Measurements from ENCODE around the gene DLX1.

DNA sequence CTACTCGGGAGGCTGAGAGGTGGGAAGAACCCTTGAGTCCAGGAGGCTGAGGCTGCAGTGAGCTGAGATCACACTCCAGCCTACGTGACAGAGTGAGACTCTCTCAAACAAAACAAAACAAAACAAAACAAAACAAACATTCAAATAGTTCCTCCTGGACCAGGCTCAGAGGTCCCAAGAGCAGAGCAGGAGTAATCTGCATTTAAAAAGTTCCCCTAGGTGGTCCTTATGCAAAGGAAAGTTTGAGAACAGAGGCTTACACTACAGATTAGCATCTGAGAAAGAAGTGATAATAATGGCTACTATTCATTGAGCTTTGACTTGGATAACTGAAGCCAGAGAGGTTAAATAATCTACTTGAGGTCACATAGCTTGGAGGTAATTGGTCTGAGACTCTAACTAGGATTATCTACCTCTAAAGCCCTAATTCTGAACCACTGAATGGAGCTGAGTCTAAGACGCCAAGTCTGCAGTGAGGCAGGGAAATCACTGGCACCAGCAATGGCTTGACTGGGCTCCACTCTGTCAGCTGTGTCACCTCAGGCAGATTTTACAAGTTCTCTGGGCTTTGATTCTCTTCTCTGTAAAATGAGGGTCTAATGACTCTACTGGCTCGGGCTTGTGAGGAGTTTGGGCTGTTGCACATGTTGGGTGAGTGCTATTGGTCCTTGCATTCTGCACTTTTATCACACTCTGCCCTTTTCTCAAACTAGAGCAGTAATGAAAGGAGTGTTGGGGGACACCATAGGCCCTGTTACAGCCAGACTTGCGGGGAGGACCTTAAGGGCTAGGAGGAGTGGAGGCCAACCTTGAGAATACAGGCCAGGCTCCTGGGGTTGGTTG is 46.6 kb downstream of the DLX1 start:
- TF ChIP-seq CTCF (IDR thresholded peaks at IDR 0.05) (no peak), POLR2A (IDR thresholded peaks at IDR 0.05) (no peak)

All from upper lobe of left lung (tissue), 4 donors.